Ovary (tissue), 3 donors: ENCODE measurements around the gene LMTK3.

Experiments used
- EP300 ChIP-seq: sonication (generic); formaldehyde crosslinking; IDR thresholded peaks from one replicate; pipeline ENCODE4 v1.6.1; 2017; ENCODE audit warnings: antibody characterized with exemption
- POLR2A ChIP-seq: fragments of 450-650 bp; IDR thresholded peaks from one replicate; pipeline ENCODE4 v1.6.1; 2017; ENCODE audit warnings: antibody characterized with exemption, mild to moderate bottlenecking, moderate library complexity
- TF ChIP-seq, protein P1 (sequence below), 3 donors: fragments of 450-650 bp in 2 of 3; fragments of 200-600 bp in 1 of 3; IDR thresholded peaks; one replicate each; pipeline versions ENCODE4 v1.5.1 to v1.8.0; 2016 to 2022; ENCODE audit warnings: antibody characterized with exemption in 3 of 3, mild to moderate bottlenecking in 1 of 3
- donor health status: DM: no; HTN: no; CAD: no.

DNA sequence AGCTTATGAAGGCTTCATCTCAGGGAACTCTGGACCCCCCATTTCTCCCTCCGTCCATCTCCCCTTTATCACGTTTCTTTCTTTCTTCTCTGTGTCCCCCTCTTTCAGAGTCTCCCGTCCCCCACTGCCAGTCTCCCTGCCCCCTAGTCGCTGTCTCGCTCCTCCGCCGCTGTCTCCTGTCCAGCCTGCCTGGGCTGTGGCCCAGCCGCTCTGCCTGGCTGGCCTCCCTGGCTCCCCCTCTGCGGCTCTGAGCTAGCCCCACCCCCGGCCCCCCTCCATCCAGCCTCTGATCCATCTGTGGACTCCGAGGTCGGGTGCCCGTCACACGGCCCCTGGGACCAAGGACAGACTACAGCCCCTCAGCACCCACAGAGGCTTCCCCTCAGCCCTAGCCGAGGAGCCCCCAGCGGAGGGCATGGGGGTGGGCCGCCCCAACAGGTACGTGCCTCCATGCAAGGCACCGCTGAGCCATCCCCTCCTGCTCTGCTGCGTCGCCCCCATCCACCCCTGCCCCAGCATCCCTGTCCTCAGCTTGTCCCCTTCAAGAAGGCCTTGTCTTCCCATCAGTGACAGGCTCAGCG lies 57.4 kb downstream of the LMTK3 start:
- TF ChIP-seq, protein P1, sequence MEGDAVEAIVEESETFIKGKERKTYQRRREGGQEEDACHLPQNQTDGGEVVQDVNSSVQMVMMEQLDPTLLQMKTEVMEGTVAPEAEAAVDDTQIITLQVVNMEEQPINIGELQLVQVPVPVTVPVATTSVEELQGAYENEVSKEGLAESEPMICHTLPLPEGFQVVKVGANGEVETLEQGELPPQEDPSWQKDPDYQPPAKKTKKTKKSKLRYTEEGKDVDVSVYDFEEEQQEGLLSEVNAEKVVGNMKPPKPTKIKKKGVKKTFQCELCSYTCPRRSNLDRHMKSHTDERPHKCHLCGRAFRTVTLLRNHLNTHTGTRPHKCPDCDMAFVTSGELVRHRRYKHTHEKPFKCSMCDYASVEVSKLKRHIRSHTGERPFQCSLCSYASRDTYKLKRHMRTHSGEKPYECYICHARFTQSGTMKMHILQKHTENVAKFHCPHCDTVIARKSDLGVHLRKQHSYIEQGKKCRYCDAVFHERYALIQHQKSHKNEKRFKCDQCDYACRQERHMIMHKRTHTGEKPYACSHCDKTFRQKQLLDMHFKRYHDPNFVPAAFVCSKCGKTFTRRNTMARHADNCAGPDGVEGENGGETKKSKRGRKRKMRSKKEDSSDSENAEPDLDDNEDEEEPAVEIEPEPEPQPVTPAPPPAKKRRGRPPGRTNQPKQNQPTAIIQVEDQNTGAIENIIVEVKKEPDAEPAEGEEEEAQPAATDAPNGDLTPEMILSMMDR (IDR thresholded peaks at IDR 0.05) = no peak
- TF ChIP-seq POLR2A (no peak), EP300 (no peak)
